Stimulated activated CD4-positive, alpha-beta T cell treated with anti-CD3 and anti-CD28 coated beads, Interleukin-4, amount 100 ng/mL, for 24 hours (primary cell): ENCODE measurements around the gene TFAP2B.

Source experiments
- DNase-seq: peaks from one replicate; pipeline ENCODE4 v3.0.0-alpha.2; 2020

TFAP2B gene

GRCh38 chr6:50818673-50819072, at the start of gene TFAP2B:
TSS of gene TFAP2B (plus strand) at chr6:50818871. CDS start at chr6:50818892, 21 bp downstream.
- no peak for DNase-seq

- no peak for DNase-seq
Observed at GRCh38 chr6:50778696-50779095, 40.0 kb upstream of the TFAP2B start.

- DNase-seq, result no peak
Observed at GRCh38 chr6:50780382-50780781, 38.3 kb upstream of the TFAP2B start.

- no peak for DNase-seq
Observed at GRCh38 chr6:50785921-50786320, 32.8 kb upstream of the TFAP2B start.

- no peak for DNase-seq
Observed at GRCh38 chr6:50791900-50792508, 26.7 kb upstream of the TFAP2B start.

GRCh38 chr6:50792771-50793170, 25.9 kb upstream of the TFAP2B start:
- DNase-seq, result no peak

GRCh38 chr6:50795574-50795973, 23.1 kb upstream of the TFAP2B start:
- no peak for DNase-seq

GRCh38 chr6:50804283-50804682, 14.4 kb upstream of the TFAP2B start:
- no peak for DNase-seq

- DNase-seq, result no peak
Observed at GRCh38 chr6:50807035-50807434, 11.6 kb upstream of the TFAP2B start.

- no peak for DNase-seq
Observed at GRCh38 chr6:50815436-50816114, 3.1 kb upstream of the TFAP2B start.

- peak; percentile 63 for DNase-seq
Observed at GRCh38 chr6:50816115-50816675, 2.5 kb upstream of the TFAP2B start.

- DNase-seq, result no peak
Observed at GRCh38 chr6:50816947-50817645, 1.6 kb upstream of the TFAP2B start.

GRCh38 chr6:50817646-50817950, 1.1 kb upstream of the TFAP2B start:
- no peak for DNase-seq

- no peak for DNase-seq
Observed at GRCh38 chr6:50818020-50818419, 651 bp upstream of the TFAP2B start.

GRCh38 chr6:50819466-50819903, 814 bp downstream of the TFAP2B start:
- no peak for DNase-seq

- DNase-seq, result no peak
Observed at GRCh38 chr6:50819904-50820868, 1.5 kb downstream of the TFAP2B start.

- no peak for DNase-seq
Observed at GRCh38 chr6:50820869-50821264, 2.2 kb downstream of the TFAP2B start.

GRCh38 chr6:50821441-50822077, 2.9 kb downstream of the TFAP2B start:
- DNase-seq, result no peak

- DNase-seq, result no peak
Observed at GRCh38 chr6:50822078-50822476, 3.4 kb downstream of the TFAP2B start.

GRCh38 chr6:50823094-50823920, 4.6 kb downstream of the TFAP2B start:
- no peak for DNase-seq

- no peak for DNase-seq
Observed at GRCh38 chr6:50824552-50824951, 5.9 kb downstream of the TFAP2B start.
